Measurements from ENCODE around the gene CCR6. TPM values are rescaled to one million over a fixed set of nuclear protein-coding genes. Genes with fewer than 3 reads are reported as not detected.

The CCR6 gene
- total RNA-seq, 5 donors from 2014 or later (not counting 1 experiment from before 2014, with no cell fraction given), result 3.2 to 19.4 (median 15.0) TPM

- Histone ChIP-seq H3K9me3 (no peaks in the 10 kb centered on the region), H3K27ac (ENCODE audit: low read length) (peak overlapping the region; percentile 76), H3K4me1 (ENCODE audit: control insufficient read depth in 1 of 2, extremely low read depth in 1 of 2, insufficient read depth in 2 of 2, low read length in 2 of 2) (peaks cover 23 to 59% of the 10 kb centered on the region in 2 experiments), H3K4me3 (ENCODE audit: control insufficient read depth in 1 of 2, extremely low read depth in 1 of 2, low read length in 1 of 2) (no peak overlapping the region), H3K36me3 (ENCODE audit: control insufficient read depth in 2 of 2, extremely low read depth in 1 of 2, insufficient read depth in 1 of 2, low read length in 1 of 2) (no peaks in the 10 kb centered on the region), H3K27me3 (replicated peaks in 1 of 2; ENCODE audit: control insufficient read depth in 2 of 2, extremely low read depth in 1 of 2, insufficient read depth in 2 of 2, low read length in 1 of 2) (no peaks in the 10 kb centered on the region)
- POLR2A ChIA-PET, result interaction anchor here in 1 of 2 donors (1.0 kb wide), 1 partner anchor 28 kb away, joined by 3 read pairs; no protein-coding TSS in a partner anchor
- Mint-ChIP-seq H3K27ac (peak overlapping the region; percentile 93 to 97), H3K4me1 (peaks cover 51 to 92% (median 69%) of the 10 kb centered on the region in 3 donors), H3K36me3 (peaks cover 3% of the 10 kb centered on the region), H3K4me3 (peak overlapping the region; percentile 45 to 67 (median 62)), H3K9me3 (no peaks in the 10 kb centered on the region), H3K27me3 (no peaks in the 10 kb centered on the region)
- DNase-seq, result peak; percentile 44 to 94 (median 75)
- 78% methylated on average over 4 of the region's 8 CpGs for WGBS (ENCODE audit: insufficient coverage)
- CTCF ChIA-PET, result interaction anchor here (0.6 to 1.9 kb wide), 6 partner anchors 10 to 129 kb away, joined by 3 to 8 read pairs (median 4); no protein-coding TSS in a partner anchor
- ATAC-seq (replicated peaks in 1 of 4), result peak; percentile 78 to 97 (median 90)
These were observed 3.0 kb upstream of the CCR6 start for GRCh38 chr6:167119670-167120582.

- Mint-ChIP-seq H3K36me3 (peaks cover 3% of the 10 kb centered on the region), H3K4me1 (peaks cover 51 to 90% (median 63%) of the 10 kb centered on the region in 3 donors), H3K4me3 (peak overlapping the region in 2 of 3 donors; percentile 32 to 47), H3K9me3 (no peaks in the 10 kb centered on the region), H3K27me3 (no peaks in the 10 kb centered on the region), H3K27ac (peak overlapping the region; percentile 93 to 97)
- Histone ChIP-seq H3K4me1 (ENCODE audit: control insufficient read depth in 1 of 2, extremely low read depth in 1 of 2, insufficient read depth in 2 of 2, low read length in 2 of 2) (peaks cover 23 to 57% of the 10 kb centered on the region in 2 experiments), H3K4me3 (ENCODE audit: control insufficient read depth in 1 of 2, extremely low read depth in 1 of 2, low read length in 1 of 2) (no peak overlapping the region), H3K27ac (ENCODE audit: low read length) (peak overlapping the region; percentile 76), H3K27me3 (replicated peaks in 1 of 2; ENCODE audit: control insufficient read depth in 2 of 2, extremely low read depth in 1 of 2, insufficient read depth in 2 of 2, low read length in 1 of 2) (no peaks in the 10 kb centered on the region), H3K9me3 (no peaks in the 10 kb centered on the region), H3K36me3 (ENCODE audit: control insufficient read depth in 2 of 2, extremely low read depth in 1 of 2, insufficient read depth in 1 of 2, low read length in 1 of 2) (no peaks in the 10 kb centered on the region)
- ChIA-PET CTCF (interaction anchor here (0.8 to 1.9 kb wide), 3 partner anchors 9 to 21 kb away, joined by 3 to 8 read pairs (median 6); no protein-coding TSS in a partner anchor), POLR2A (no interaction called here)
- WGBS (ENCODE audit: insufficient coverage), result no CpG with 5 or more reads among the region's 1 CpG
- DNase-seq (no peak), ATAC-seq (replicated peaks in 1 of 4) (no peak)
These were observed 2.4 kb upstream of the CCR6 start for GRCh38 chr6:167120583-167120903.

GRCh38 chr6:167121335-167121841 lies 1.5 kb upstream of the CCR6 start:
- ChIA-PET POLR2A (interaction anchor here (0.6 to 1.3 kb wide), 2 partner anchors 28 to 351 kb away, joined by 3 read pairs; no protein-coding TSS in a partner anchor), CTCF (no interaction called here)
- H3K27ac ChIP-seq (ENCODE audit: low read length), result peak overlapping the region; percentile 76
- Mint-ChIP-seq H3K9me3 (no peaks in the 10 kb centered on the region), H3K4me3 (peak overlapping the region; percentile 47 to 67 (median 59)), H3K27me3 (no peaks in the 10 kb centered on the region), H3K36me3 (peaks cover 3% of the 10 kb centered on the region), H3K27ac (peak overlapping the region; percentile 93 to 97), H3K4me1 (peaks cover 51 to 84% (median 63%) of the 10 kb centered on the region in 3 donors)
- no peaks in the 10 kb centered on the region for H3K36me3 ChIP-seq (ENCODE audit: control insufficient read depth in 2 of 2, extremely low read depth in 1 of 2, insufficient read depth in 1 of 2, low read length in 1 of 2)
- WGBS (ENCODE audit: insufficient coverage), result 80% methylated on average over 6 of the region's 8 CpGs
- no peak for ATAC-seq (replicated peaks in 1 of 4)
- no peak for DNase-seq
- peaks cover 23 to 55% of the 10 kb centered on the region in 2 experiments for H3K4me1 ChIP-seq (ENCODE audit: control insufficient read depth in 1 of 2, extremely low read depth in 1 of 2, insufficient read depth in 2 of 2, low read length in 2 of 2)
- H3K27me3 ChIP-seq (replicated peaks in 1 of 2; ENCODE audit: control insufficient read depth in 2 of 2, extremely low read depth in 1 of 2, insufficient read depth in 2 of 2, low read length in 1 of 2), result no peaks in the 10 kb centered on the region
- no peaks in the 10 kb centered on the region for H3K9me3 ChIP-seq
- no peak overlapping the region for H3K4me3 ChIP-seq (ENCODE audit: control insufficient read depth in 1 of 2, extremely low read depth in 1 of 2, low read length in 1 of 2)

GRCh38 chr6:167122041-167122826 lies 662 bp upstream of the CCR6 start:
- H3K36me3 Mint-ChIP-seq, result peaks cover 8% of the 10 kb centered on the region
- no peaks in the 10 kb centered on the region for H3K9me3 Mint-ChIP-seq
- ChIA-PET POLR2A (interaction anchor here (0.6 to 1.3 kb wide), 4 partner anchors 29 to 352 kb away, joined by 3 to 6 read pairs (median 3); no protein-coding TSS in a partner anchor), CTCF (interaction anchor here in 1 of 2 donors (1.0 to 1.2 kb wide), 4 partner anchors 17 to 68 kb away, joined by 3 to 5 read pairs (median 3); no protein-coding TSS in a partner anchor)
- Histone ChIP-seq H3K27me3 (replicated peaks in 1 of 2; ENCODE audit: control insufficient read depth in 2 of 2, extremely low read depth in 1 of 2, insufficient read depth in 2 of 2, low read length in 1 of 2) (no peaks in the 10 kb centered on the region), H3K4me1 (ENCODE audit: control insufficient read depth in 1 of 2, extremely low read depth in 1 of 2, insufficient read depth in 2 of 2, low read length in 2 of 2) (peaks cover 23 to 49% of the 10 kb centered on the region in 2 experiments), H3K27ac (ENCODE audit: low read length) (peak overlapping the region; percentile 76), H3K36me3 (ENCODE audit: control insufficient read depth in 2 of 2, extremely low read depth in 1 of 2, insufficient read depth in 1 of 2, low read length in 1 of 2) (no peaks in the 10 kb centered on the region), H3K9me3 (no peaks in the 10 kb centered on the region), H3K4me3 (ENCODE audit: control insufficient read depth in 1 of 2, extremely low read depth in 1 of 2, low read length in 1 of 2) (peak overlapping the region in 1 of 2 donors; percentile 32)
- 54% methylated on average over 11 of the region's 23 CpGs for WGBS (ENCODE audit: insufficient coverage)
- ATAC-seq (replicated peaks in 1 of 4) (peak in 1 of 4 experiments; percentile 12), DNase-seq (peak in 1 of 35 experiments; percentile 24)
- peaks cover 51 to 86% (median 63%) of the 10 kb centered on the region in 3 donors for H3K4me1 Mint-ChIP-seq
- peak overlapping the region; percentile 47 to 67 (median 59) for H3K4me3 Mint-ChIP-seq
- H3K27me3 Mint-ChIP-seq, result no peaks in the 10 kb centered on the region
- peak overlapping the region; percentile 93 to 97 for H3K27ac Mint-ChIP-seq

- H3K27ac ChIP-seq (ENCODE audit: low read length), result no peak overlapping the region
- ATAC-seq (replicated peaks in 1 of 4) (no peak), DNase-seq (no peak)
- no peaks in the 10 kb centered on the region for H3K27me3 ChIP-seq (replicated peaks in 1 of 2; ENCODE audit: control insufficient read depth in 2 of 2, extremely low read depth in 1 of 2, insufficient read depth in 2 of 2, low read length in 1 of 2)
- H3K4me1 Mint-ChIP-seq, result peaks cover 39 to 83% (median 56%) of the 10 kb centered on the region in 3 donors
- H3K4me3 Mint-ChIP-seq, result peak overlapping the region in 1 of 3 donors; percentile 42
- WGBS (ENCODE audit: insufficient coverage), result 69% methylated on average over 4 of the region's 5 CpGs
- no peaks in the 10 kb centered on the region for H3K27me3 Mint-ChIP-seq
- no peaks in the 10 kb centered on the region for H3K9me3 Mint-ChIP-seq
- no peaks in the 10 kb centered on the region for H3K36me3 ChIP-seq (ENCODE audit: control insufficient read depth in 2 of 2, extremely low read depth in 1 of 2, insufficient read depth in 1 of 2, low read length in 1 of 2)
- H3K9me3 ChIP-seq, result no peaks in the 10 kb centered on the region
- ChIA-PET CTCF (interaction anchor here in 1 of 2 donors (1.1 kb wide), 1 partner anchor 33 kb away, joined by 3 read pairs; no protein-coding TSS in a partner anchor), POLR2A (interaction anchor here (0.6 to 0.7 kb wide), 2 partner anchors 173 to 706 kb away, joined by 3 read pairs; no protein-coding TSS in a partner anchor)
- peaks cover 14 to 52% of the 10 kb centered on the region in 2 experiments for H3K4me1 ChIP-seq (ENCODE audit: control insufficient read depth in 1 of 2, extremely low read depth in 1 of 2, insufficient read depth in 2 of 2, low read length in 2 of 2)
- H3K27ac Mint-ChIP-seq, result peak overlapping the region; percentile 20 to 29
- no peak overlapping the region for H3K4me3 ChIP-seq (ENCODE audit: control insufficient read depth in 1 of 2, extremely low read depth in 1 of 2, low read length in 1 of 2)
- peaks cover 14% of the 10 kb centered on the region for H3K36me3 Mint-ChIP-seq
These were observed 1.9 kb downstream of the CCR6 start for GRCh38 chr6:167124753-167125152.

Data from T-cell (primary cell).